Activated CD4-positive, alpha-beta memory T cell treated with anti-CD3 and anti-CD28 coated beads for 36 hours (primary cell): ENCODE measurements around the gene PTPRN2. TPM values are rescaled to one million over a fixed set of nuclear protein-coding genes. Genes with fewer than 3 reads are reported as not detected.

Experiments used
- CTCF ChIA-PET: fragments of 350-600 bp; sonication (Branson Sonifier 250); formaldehyde crosslinking; loops from one replicate; lab custom pipeline; 2021; ENCODE audit warnings: antibody characterized with exemption, inconsistent platforms; lab: Charles Lee
- POLR2A ChIA-PET: fragments of 350-600 bp; sonication (Branson Sonifier 250); formaldehyde crosslinking; loops from one replicate; lab custom pipeline; 2021; ENCODE audit warnings: antibody characterized with exemption; lab: Charles Lee
- DNase-seq: peaks from one replicate; pipeline ENCODE4 v3.0.0-alpha.2; 2020
- H3K27ac Mint-ChIP-seq: one replicate; pipeline ENCODE4 v1.8.0; 2021; ENCODE audit warnings: mixed read lengths
- H3K27me3 Mint-ChIP-seq: one replicate; pipeline ENCODE4 v1.8.0; 2021; ENCODE audit warnings: mixed read lengths
- H3K36me3 Mint-ChIP-seq: one replicate; pipeline ENCODE4 v1.8.0; 2021; ENCODE audit warnings: mixed read lengths
- H3K4me1 Mint-ChIP-seq: one replicate; pipeline ENCODE4 v1.8.0; 2021; ENCODE audit warnings: low read depth, mixed read lengths
- H3K4me3 Mint-ChIP-seq: one replicate; pipeline ENCODE4 v1.8.0; 2021; ENCODE audit warnings: mild to moderate bottlenecking, mixed read lengths
- H3K9me3 Mint-ChIP-seq: one replicate; pipeline ENCODE4 v1.8.0; 2021; ENCODE audit warnings: mixed read lengths
- intact Hi-C: fragments of 100-400 bp; cut with micrococcal nuclease; formaldehyde crosslinking; loops from one replicate; pipeline ENCODE4 v1.15.1; 2023
- total RNA-seq, 2 experiments: library from RNA; stranded (reverse); gene quantifications; one replicate each; pipeline ENCODE4 v1.2.3, GENCODE V29; 2021

The PTPRN2 gene
- total RNA-seq, 2 experiments from 2014 or later = 0.51 to 0.64 TPM

- no peak for DNase-seq
These were observed 811.9 kb downstream of the PTPRN2 start for GRCh38 chr7:157775560-157776332.

GRCh38 chr7:157775021-157775559 lies 812.5 kb downstream of the PTPRN2 start:
- Mint-ChIP-seq H3K4me1 (no peaks in the 10 kb centered on the region), H3K27me3 (peaks cover 13% of the 10 kb centered on the region), H3K9me3 (peaks cover 6% of the 10 kb centered on the region), H3K27ac (no peak overlapping the region), H3K36me3 (no peaks in the 10 kb centered on the region), H3K4me3 (no peak overlapping the region)
- ChIA-PET POLR2A (no interaction called here), CTCF (no interaction called here)
- intact Hi-C loops = no loop called here
- no peak for DNase-seq

More at GRCh38 chr7:157775560-157776332, 811.9 kb downstream of the PTPRN2 start:
- intact Hi-C loops = no loop called here
- peaks cover 13% of the 10 kb centered on the region for H3K27me3 Mint-ChIP-seq
- no peaks in the 10 kb centered on the region for H3K36me3 Mint-ChIP-seq
- CTCF ChIA-PET = no interaction called here
- POLR2A ChIA-PET = no interaction called here
- H3K27ac Mint-ChIP-seq = no peak overlapping the region
- no peak overlapping the region for H3K4me3 Mint-ChIP-seq
- peaks cover 6% of the 10 kb centered on the region for H3K9me3 Mint-ChIP-seq
- no peaks in the 10 kb centered on the region for H3K4me1 Mint-ChIP-seq

GRCh38 chr7:157774495-157774894 lies 813.1 kb downstream of the PTPRN2 start:
- CTCF ChIA-PET = no interaction called here
- H3K9me3 Mint-ChIP-seq = peaks cover 6% of the 10 kb centered on the region
- POLR2A ChIA-PET = no interaction called here
- H3K4me1 Mint-ChIP-seq = no peaks in the 10 kb centered on the region
- no peak overlapping the region for H3K4me3 Mint-ChIP-seq
- intact Hi-C loops = no loop called here
- H3K27me3 Mint-ChIP-seq = peaks cover 13% of the 10 kb centered on the region
- no peak overlapping the region for H3K27ac Mint-ChIP-seq
- no peaks in the 10 kb centered on the region for H3K36me3 Mint-ChIP-seq
- no peak for DNase-seq

- ChIA-PET POLR2A (no interaction called here), CTCF (no interaction called here)
These were observed 814.3 kb downstream of the PTPRN2 start for GRCh38 chr7:157773361-157773760.

GRCh38 chr7:157772486-157773130 lies 815.0 kb downstream of the PTPRN2 start:
- ChIA-PET CTCF (no interaction called here), POLR2A (no interaction called here)
- no peak for DNase-seq
- Mint-ChIP-seq H3K27ac (no peak overlapping the region), H3K36me3 (no peaks in the 10 kb centered on the region), H3K4me1 (no peaks in the 10 kb centered on the region), H3K4me3 (no peak overlapping the region), H3K27me3 (peaks cover 14% of the 10 kb centered on the region), H3K9me3 (peaks cover 6% of the 10 kb centered on the region)
- intact Hi-C loops = no loop called here

More at GRCh38 chr7:157773361-157773760, 814.3 kb downstream of the PTPRN2 start:
- no peak overlapping the region for H3K27ac Mint-ChIP-seq
- H3K27me3 Mint-ChIP-seq = peaks cover 18% of the 10 kb centered on the region
- no peak for DNase-seq
- H3K4me3 Mint-ChIP-seq = no peak overlapping the region
- H3K4me1 Mint-ChIP-seq = no peaks in the 10 kb centered on the region
- H3K9me3 Mint-ChIP-seq = peaks cover 6% of the 10 kb centered on the region
- H3K36me3 Mint-ChIP-seq = no peaks in the 10 kb centered on the region
- intact Hi-C loops = no loop called here

- no peak overlapping the region for H3K4me3 Mint-ChIP-seq
- no peaks in the 10 kb centered on the region for H3K36me3 Mint-ChIP-seq
- intact Hi-C loops = no loop called here
- no peak for DNase-seq
- POLR2A ChIA-PET = no interaction called here
- peaks cover 11% of the 10 kb centered on the region for H3K27me3 Mint-ChIP-seq
- H3K27ac Mint-ChIP-seq = no peak overlapping the region
- peaks cover 6% of the 10 kb centered on the region for H3K9me3 Mint-ChIP-seq
- CTCF ChIA-PET = no interaction called here
- H3K4me1 Mint-ChIP-seq = no peaks in the 10 kb centered on the region
These were observed 815.9 kb downstream of the PTPRN2 start for GRCh38 chr7:157771689-157772088.

GRCh38 chr7:157770716-157771320 lies 816.8 kb downstream of the PTPRN2 start:
- Mint-ChIP-seq H3K27ac (no peak overlapping the region), H3K27me3 (peaks cover 11% of the 10 kb centered on the region), H3K4me1 (no peaks in the 10 kb centered on the region), H3K9me3 (peaks cover 12% of the 10 kb centered on the region), H3K4me3 (no peak overlapping the region), H3K36me3 (no peaks in the 10 kb centered on the region)
- ChIA-PET CTCF (no interaction called here), POLR2A (no interaction called here)
- intact Hi-C loops = no loop called here
- DNase-seq = no peak

- intact Hi-C loops = no loop called here
- Mint-ChIP-seq H3K4me1 (no peaks in the 10 kb centered on the region), H3K27ac (no peak overlapping the region), H3K27me3 (peaks cover 11% of the 10 kb centered on the region), H3K36me3 (no peaks in the 10 kb centered on the region), H3K9me3 (peaks cover 17% of the 10 kb centered on the region), H3K4me3 (no peak overlapping the region)
- CTCF ChIA-PET = no interaction called here
- no peak for DNase-seq
- POLR2A ChIA-PET = no interaction called here
These were observed 818.0 kb downstream of the PTPRN2 start for GRCh38 chr7:157769526-157770215.

GRCh38 chr7:157769086-157769485 lies 818.5 kb downstream of the PTPRN2 start:
- intact Hi-C loops = no loop called here
- no peaks in the 10 kb centered on the region for H3K36me3 Mint-ChIP-seq
- no peak overlapping the region for H3K4me3 Mint-ChIP-seq
- ChIA-PET CTCF (no interaction called here), POLR2A (no interaction called here)
- no peak for DNase-seq
- no peaks in the 10 kb centered on the region for H3K4me1 Mint-ChIP-seq
- H3K27ac Mint-ChIP-seq = no peak overlapping the region
- H3K27me3 Mint-ChIP-seq = peaks cover 11% of the 10 kb centered on the region
- H3K9me3 Mint-ChIP-seq = peaks cover 22% of the 10 kb centered on the region

GRCh38 chr7:157768198-157768597 lies 819.4 kb downstream of the PTPRN2 start:
- Mint-ChIP-seq H3K9me3 (peaks cover 22% of the 10 kb centered on the region), H3K27me3 (peaks cover 11% of the 10 kb centered on the region), H3K4me3 (no peak overlapping the region), H3K27ac (no peak overlapping the region), H3K36me3 (no peaks in the 10 kb centered on the region), H3K4me1 (no peaks in the 10 kb centered on the region)
- POLR2A ChIA-PET = no interaction called here
- no peak for DNase-seq
- intact Hi-C loops = no loop called here
- CTCF ChIA-PET = no interaction called here

GRCh38 chr7:157767506-157768197 lies 820.0 kb downstream of the PTPRN2 start:
- ChIA-PET POLR2A (no interaction called here), CTCF (no interaction called here)
- intact Hi-C loops = no loop called here
- H3K36me3 Mint-ChIP-seq = no peaks in the 10 kb centered on the region
- H3K27me3 Mint-ChIP-seq = peaks cover 11% of the 10 kb centered on the region
- no peak overlapping the region for H3K27ac Mint-ChIP-seq
- peaks cover 22% of the 10 kb centered on the region for H3K9me3 Mint-ChIP-seq
- H3K4me1 Mint-ChIP-seq = no peaks in the 10 kb centered on the region
- no peak overlapping the region for H3K4me3 Mint-ChIP-seq
- no peak for DNase-seq
